HG03457 (cell line): ENCODE results near the gene SNX19.
"Not testable (repeated sequence)": the region's sequence is repeated elsewhere in the genome, so short reads cannot be mapped to it uniquely, and the experiment has no call there.

Experiments used
- ATAC-seq: cut with Tn5 transposase; IDR thresholded peaks from one replicate; pipeline ENCODE4 v1.9.1; 2021; ENCODE audit warnings: moderate number of reproducible peaks; ENCODE audit not compliant: unreplicated experiment

Gene SNX19

DNA sequence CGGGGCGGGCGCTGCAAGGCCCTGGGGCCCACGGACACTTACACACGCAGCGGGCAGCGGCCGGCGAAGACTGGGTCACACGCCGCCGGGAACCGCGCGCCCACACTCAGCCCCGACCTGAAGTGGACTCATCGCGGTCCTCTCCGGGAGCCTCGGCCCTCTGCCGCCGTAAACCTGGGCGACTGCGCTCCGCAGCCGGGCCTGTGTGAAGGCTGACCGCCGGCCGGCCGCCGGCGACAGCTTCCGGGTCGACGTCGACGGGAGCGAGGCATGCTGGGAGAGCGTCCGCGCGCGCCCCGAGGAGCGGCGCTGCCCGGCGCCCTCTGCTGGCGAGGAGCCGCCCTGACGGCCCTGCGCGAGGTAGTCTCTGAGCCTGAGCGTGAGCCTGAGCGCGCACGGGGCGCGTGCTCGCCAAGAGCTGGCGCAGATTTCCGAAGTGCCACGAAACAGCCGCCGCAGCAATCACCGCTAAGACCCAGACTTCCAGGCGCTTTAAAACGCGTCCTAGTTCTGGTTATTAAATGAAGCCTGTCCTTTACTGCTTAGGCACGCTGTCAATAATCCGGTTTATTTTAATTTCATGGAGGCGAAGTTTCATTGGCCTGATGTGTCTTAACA, at the start of gene SNX19:
SNX19 (minus strand) TSS at position 242 of the 618 bp plus-strand sequence. CDS start 540 bp downstream, outside the sequence.
- ATAC-seq, result peak; percentile 99

DNA sequence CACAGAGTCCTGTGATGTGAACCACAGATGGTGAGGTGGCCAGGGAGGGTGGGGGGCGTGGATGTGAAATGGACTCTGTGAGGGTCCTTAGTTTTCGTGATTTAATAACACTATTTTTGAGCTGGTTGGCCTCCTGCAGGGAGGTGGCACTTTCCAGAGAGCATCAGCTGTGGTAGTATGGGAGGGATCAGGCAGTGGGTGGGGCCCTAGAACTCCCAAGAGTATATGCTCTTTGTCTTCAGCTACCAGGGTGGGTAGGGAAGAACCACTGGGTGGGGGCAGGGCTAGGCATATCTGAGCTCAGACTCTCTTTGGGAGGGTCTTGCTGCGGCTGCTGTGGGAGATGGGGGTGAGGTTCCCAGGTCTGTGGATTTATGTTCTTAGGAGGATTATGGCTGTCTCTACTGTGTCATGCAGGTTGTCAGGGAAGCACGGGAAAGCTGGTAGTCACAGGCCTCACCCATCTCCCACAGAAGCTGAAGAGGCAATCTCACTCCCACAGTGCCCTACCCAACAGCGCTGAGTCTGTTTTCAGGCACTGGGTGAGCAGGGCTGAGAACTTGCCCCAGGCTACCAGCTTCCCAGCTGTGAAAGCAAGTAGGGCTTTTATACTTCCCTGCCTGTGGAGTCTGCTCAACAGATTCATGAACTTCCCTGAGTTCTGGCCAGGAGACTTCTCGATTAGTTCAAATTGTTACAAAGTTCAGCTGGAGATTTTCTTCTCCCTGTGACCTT, 47.9 kb upstream of the SNX19 start:
- no peak for ATAC-seq

GRCh38 chr11:130947889-130948288, 31.6 kb upstream of the SNX19 start:
- ATAC-seq, result no peak

DNA sequence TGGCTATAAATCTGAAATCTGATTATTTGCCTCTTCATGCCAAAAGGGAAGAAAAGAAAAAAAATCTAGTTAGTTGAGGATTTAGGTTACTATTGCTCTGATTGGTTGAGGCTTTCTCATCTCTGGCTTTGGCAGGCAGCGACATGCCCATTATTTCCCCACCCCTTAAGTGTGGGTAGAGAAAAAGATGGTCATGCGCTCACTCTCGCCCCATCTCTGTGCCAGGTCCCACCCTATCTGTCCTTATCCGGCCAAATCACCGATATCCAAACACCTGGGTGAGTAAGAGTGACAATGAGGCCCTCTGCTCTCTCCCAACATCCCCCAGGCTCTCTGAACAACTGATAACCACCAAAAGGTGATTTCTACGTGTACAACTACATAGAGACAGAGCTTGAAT, 31.2 kb upstream of the SNX19 start:
- ATAC-seq, result no peak

GRCh38 chr11:130947058-130947457, 30.8 kb upstream of the SNX19 start:
- ATAC-seq, result no peak

- ATAC-seq, result no peak
Observed at GRCh38 chr11:130945896-130946295, 29.6 kb upstream of the SNX19 start.

DNA sequence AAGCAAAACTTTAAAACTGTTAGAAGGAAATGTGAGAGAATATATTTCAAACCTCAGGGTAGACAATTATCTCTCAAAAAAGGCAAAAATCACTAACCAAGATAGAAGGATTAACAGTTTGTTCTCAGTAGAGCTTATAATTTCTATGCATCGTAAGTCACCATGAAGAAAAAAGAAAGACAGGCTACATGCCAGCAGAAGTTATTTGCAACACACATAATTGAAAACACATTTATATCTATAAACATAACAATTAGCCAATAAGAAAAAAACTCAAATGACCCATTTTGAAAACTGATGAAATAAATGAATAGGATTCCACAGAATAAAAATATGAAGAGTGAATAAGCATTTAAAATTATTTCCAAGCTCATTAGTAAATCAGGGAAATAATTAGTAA, 24.4 kb upstream of the SNX19 start:
- ATAC-seq, result no peak

DNA sequence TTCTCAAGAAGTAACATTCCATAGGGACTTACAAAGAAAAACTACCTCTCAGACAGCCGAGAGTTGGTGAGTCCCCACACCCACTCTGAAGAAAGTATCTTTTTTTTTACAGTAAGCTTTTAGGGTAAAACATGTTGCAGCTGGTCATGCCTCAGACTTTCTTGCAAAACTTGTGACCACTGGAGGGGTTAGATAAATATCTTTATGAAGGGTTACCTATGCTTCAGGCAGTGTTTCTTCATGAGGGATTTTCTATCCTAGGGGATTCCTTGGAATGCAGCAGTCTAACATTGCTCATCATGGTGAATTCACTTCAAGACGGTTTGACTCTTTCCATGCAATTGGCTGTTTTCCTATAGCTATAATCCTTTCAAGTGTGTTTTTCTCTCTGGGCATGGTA, 20.8 kb upstream of the SNX19 start:
- no peak for ATAC-seq

DNA sequence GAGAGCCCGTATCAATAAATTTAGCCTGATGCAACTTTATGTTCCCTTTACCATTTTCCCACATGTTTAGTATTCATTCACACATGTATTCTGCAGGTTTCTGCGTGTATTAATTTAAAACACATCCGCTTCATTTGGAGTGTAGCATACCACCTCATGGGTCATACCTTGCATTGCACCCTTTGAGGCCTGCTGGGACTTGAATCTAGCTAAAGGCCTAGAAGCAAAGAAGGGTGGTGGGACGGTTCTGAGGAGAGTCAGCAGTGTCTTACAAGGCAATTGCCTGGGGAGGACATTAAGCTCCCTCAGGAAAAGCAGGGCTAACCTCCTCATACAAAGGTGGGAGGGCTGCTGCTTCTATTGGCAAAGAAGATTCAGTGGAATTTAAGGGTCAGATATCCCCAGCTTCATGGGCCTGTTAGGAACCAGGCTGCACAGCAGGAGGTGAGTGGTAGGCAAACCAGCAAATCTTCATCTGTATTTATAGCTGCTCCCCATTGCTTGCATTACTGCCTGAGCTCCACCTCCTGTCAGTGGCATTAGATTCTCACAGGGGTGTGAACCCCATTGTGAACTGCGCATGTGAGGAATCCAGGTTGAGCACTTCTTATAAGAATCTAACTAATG, 15.9 kb upstream of the SNX19 start:
- ATAC-seq, result no peak

DNA sequence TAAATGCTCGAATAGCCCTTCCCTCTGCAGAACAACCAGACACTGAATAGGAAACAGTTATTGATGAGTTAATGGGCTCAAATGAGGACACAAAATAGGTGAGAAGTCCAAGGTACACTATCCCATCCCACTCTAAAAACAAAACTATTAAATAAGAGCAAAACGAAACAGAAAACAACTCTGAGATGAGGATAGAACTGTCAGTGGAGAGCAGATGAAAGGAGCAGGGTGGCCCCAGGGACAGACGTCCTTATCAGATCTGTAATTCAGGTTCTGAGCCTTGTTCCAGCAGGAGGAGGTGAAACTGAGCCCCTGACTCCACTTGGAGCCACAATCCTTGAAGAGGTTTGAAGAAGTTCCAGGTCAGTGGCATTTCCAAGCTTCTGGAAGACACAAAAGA, 8.5 kb upstream of the SNX19 start:
- no peak for ATAC-seq

DNA sequence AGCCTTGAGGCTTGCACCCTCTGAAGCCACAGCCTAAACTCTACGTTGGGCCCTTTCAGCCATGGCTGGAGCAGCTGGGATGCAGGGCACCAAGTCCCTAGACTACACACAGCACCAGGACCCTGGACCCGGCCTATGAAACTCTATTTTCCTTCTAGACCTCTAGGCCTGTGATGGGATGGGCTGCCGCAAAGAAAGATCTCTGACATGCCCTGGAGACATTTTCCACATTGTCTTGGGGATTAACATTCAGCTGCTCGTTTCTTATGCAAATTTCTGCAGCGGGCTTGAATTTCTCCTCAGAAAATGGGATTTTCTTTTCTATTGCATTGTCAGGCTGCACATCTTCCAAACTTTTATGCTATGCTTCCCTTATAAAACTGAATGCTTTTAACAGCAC, 4.3 kb upstream of the SNX19 start:
- not testable (repeated sequence) for ATAC-seq

DNA sequence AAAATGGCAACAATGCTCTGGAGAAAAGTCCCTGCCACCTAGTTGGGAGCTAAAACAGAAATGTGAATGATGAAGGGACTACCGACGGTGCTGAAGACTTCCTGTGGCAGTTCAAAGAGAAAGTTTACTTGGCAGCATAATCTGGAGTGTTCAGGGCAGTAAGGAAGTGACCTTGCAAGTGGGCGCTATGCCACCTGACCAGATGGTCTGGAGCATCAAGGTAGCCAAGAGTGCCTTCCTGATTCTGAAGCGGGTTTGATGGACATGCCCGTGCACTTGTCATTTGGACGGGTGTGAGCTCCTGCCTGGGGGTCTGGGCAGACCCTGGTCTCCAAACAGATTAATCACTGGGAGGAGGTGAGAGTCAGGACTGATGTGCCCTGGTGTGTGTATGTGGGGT, 1.8 kb upstream of the SNX19 start:
- no peak for ATAC-seq

DNA sequence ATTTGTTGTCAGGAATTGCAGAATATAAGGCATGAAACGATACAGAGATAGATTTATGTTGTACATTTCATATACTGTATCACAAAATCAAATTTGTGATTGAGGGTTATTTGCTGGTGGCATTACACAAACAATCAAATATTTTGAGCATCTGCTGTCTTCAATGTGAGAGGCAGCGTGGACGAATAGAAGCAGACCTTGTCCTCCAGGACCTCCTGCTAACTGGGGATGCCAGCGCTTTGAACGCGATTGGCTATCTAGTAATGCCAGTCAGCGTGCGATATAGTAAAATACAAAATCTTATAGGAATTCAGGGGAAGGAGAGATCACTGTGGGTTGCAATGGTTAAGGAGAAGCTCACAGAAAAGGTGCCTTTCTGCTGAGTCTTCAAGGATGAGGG, 631 bp upstream of the SNX19 start:
- no peak for ATAC-seq

DNA sequence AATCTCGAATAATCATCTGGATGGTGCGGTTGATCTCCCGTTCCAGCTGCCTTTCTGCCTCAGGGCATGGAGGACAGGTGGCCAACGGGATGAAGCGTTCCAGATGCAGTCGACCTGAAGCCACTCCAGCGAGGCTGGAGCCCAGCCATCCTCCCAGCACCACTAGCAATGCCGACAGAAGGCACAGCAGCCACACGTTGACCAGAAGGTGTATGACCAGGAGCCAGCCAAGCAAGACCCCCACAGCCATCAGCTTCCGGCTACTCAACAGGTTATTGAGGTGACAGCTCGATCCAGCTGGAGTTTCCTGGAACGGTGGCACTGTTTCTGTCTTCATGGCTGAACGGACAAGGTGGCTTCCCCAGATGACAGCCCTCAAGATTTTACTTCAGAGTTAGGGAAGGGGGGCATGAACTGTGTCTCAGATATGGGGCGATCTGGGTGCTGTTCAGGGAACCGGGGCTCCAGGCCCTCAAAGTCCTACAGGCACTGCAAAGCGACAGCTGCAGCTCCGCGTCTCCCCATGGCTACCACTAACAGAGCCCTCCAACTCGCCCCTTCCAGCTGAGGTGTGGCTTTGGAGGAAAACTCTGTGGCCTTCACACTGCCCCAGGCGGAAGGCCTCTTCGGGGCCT, 559 bp downstream of the SNX19 start:
- peak; percentile 40 for ATAC-seq

- no peak for ATAC-seq
Observed at GRCh38 chr11:130913268-130913667, 3.0 kb downstream of the SNX19 start.

GRCh38 chr11:130912552-130912951, 3.7 kb downstream of the SNX19 start:
- no peak for ATAC-seq

DNA sequence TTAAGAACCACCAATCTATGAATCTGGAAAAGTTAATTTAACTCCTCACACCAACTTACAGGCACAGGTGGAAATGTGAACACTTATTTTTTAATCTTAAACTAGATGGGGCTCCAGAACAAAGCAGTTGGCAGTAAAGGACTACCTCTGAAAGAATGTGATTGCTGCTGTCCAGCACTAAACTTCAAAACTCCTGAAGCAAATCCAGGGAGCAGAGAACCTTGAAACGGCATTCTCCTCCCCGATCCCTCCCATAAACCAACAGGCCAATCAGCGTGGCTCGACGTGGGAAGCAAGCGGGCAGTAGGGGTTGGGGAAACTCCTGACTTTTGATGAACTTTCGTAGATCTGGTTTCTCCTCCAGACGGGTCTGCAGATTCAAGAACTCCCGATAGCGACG, 5.0 kb downstream of the SNX19 start:
- ATAC-seq, result no peak

GRCh38 chr11:130909650-130910049, 6.6 kb downstream of the SNX19 start:
- ATAC-seq, result no peak

- no peak for ATAC-seq
Observed at GRCh38 chr11:130908770-130909625, 7.3 kb downstream of the SNX19 start.

- ATAC-seq, result no peak
Observed at GRCh38 chr11:130908061-130908460, 8.2 kb downstream of the SNX19 start.

DNA sequence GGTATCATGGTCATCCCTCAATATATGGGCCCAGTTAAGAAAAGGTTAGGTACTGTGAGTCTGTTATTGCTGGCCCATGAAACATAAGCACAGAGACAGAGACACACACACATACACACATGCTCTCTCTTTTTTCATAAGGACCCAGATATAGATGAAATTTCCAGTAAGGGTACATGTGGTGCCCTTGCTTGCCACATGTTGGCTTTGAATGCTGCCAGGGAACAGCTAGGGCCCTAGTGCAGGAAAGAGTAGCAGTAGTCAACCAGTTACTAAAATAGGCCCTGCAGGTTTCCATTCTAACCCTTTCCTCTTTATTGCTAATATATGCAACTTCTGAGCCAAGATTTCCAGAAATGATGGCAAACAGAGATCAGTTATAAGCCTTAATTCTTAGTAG, 9.1 kb downstream of the SNX19 start:
- ATAC-seq, result no peak
